Measurements from ENCODE around the gene CUL1. TPM values are rescaled to one million over a fixed set of nuclear protein-coding genes. Genes with fewer than 3 reads are reported as not detected.

CUL1 gene
- total RNA-seq, 1 donor from 2014 or later: 40.5 TPM

DNA sequence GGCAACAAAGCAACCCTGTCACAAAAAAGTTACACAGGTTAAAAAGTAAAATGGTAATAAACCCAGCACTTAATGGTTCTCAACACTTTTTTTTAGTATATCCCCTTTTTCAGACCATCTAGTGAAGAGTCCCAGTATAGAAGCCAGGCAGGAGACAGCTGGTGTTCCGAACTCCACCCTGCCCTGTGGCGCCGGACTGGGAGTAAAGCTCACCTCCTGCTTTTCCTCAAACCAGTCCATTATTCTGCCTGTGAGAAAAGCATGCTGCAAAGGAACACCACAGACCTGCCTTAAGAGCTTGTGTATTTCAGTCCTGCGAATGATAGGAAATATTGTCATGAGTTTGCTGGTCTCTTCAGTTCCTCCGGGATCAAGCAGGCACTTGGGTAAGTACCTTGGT is 104.4 kb downstream of the CUL1 start:
- TF ChIP-seq, protein P1, sequence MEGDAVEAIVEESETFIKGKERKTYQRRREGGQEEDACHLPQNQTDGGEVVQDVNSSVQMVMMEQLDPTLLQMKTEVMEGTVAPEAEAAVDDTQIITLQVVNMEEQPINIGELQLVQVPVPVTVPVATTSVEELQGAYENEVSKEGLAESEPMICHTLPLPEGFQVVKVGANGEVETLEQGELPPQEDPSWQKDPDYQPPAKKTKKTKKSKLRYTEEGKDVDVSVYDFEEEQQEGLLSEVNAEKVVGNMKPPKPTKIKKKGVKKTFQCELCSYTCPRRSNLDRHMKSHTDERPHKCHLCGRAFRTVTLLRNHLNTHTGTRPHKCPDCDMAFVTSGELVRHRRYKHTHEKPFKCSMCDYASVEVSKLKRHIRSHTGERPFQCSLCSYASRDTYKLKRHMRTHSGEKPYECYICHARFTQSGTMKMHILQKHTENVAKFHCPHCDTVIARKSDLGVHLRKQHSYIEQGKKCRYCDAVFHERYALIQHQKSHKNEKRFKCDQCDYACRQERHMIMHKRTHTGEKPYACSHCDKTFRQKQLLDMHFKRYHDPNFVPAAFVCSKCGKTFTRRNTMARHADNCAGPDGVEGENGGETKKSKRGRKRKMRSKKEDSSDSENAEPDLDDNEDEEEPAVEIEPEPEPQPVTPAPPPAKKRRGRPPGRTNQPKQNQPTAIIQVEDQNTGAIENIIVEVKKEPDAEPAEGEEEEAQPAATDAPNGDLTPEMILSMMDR (IDR thresholded peaks at IDR 0.05; ENCODE audit: insufficient read depth, low read length, severe bottlenecking): no peak
- DNase-seq (ENCODE audit: low read depth) (no peak), FAIRE-seq (peak; percentile 7)
- H3K4me3 ChIP-seq (ENCODE audit: low read depth, low read length): no peak overlapping the region
- H3K36me3 ChIP-seq (ENCODE audit: control insufficient read depth, insufficient read depth, low read length): peaks cover 16% of the 10 kb centered on the region
- no peaks in the 10 kb centered on the region for H3K27me3 ChIP-seq (ENCODE audit: control insufficient read depth, insufficient read depth, low read length)

DNA sequence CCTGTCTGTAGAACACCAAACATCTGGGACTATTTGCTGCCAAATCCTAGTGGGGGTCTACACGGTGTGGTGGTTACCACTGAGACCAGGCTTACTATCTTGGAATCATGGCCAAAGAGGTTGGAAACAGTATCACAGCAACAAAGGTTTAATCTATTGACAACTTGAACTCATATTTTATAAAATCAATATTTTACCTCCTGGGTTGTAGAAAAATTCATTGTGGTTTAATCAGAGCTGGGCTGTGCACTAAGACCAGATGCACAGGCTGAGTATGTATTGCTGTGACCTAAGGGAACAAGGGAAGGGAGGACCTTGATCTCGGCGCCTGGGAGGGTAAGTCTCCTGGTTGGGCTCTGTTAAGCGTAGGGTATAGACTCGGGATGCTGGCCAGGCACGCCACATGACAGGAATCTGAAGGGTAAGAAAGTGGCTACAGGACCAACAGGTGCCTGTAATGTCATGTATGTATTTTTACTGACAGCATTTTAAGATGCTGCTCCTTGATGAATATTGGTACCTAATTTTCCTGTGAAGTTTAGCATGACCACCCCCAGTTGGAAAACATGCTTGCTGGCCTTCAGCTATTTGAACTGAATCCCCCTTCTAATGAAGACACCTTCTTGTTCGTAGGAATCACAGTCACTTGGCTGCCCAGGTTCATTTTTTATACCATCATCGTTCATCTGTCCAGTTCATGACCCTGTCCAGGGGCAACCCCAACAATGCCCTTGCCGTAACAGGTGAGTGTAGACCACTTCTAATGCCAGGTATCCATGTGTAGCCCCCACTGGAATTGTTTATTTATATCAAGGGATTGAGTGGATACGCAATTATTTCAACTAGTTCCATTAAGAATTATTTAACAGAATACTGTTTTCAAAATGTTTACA is 105.9 kb downstream of the CUL1 start:
- no peak for DNase-seq (ENCODE audit: low read depth)
- peaks cover 11% of the 10 kb centered on the region for H3K36me3 ChIP-seq (ENCODE audit: control insufficient read depth, insufficient read depth, low read length)
- no peaks in the 10 kb centered on the region for H3K27me3 ChIP-seq (ENCODE audit: control insufficient read depth, insufficient read depth, low read length)
- FAIRE-seq: no peak
- no peak overlapping the region for H3K4me3 ChIP-seq (ENCODE audit: low read depth, low read length)
- TF ChIP-seq, protein P1 (IDR thresholded peaks at IDR 0.05; ENCODE audit: insufficient read depth, low read length, severe bottlenecking): no peak

DNA sequence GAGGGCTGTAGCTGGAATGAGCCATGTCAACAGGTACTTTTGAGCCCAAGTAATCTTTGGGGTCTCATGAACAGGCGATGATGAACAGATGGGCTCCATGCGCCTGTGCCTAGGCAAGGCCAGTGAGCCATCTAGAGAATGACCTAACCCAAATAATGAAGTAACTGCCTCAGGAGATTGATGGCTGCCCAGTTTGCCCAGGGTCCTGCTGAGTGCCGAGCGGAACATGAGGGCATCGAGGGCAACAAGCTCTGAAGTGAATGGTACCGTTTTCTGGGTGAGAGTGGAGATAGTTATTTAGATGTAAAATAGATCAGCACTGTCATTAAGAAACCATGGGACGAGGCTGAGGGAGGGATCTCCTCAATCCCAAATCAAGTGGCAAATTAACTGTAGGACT is 107.5 kb downstream of the CUL1 start:
- Histone ChIP-seq H3K27me3 (ENCODE audit: control insufficient read depth, insufficient read depth, low read length) (no peaks in the 10 kb centered on the region), H3K4me3 (ENCODE audit: low read depth, low read length) (no peak overlapping the region), H3K36me3 (ENCODE audit: control insufficient read depth, insufficient read depth, low read length) (peaks cover 10% of the 10 kb centered on the region)
- DNase-seq (ENCODE audit: low read depth) (no peak), FAIRE-seq (no peak)
- TF ChIP-seq, protein P1 (IDR thresholded peaks at IDR 0.05; ENCODE audit: insufficient read depth, low read length, severe bottlenecking): no peak

DNA sequence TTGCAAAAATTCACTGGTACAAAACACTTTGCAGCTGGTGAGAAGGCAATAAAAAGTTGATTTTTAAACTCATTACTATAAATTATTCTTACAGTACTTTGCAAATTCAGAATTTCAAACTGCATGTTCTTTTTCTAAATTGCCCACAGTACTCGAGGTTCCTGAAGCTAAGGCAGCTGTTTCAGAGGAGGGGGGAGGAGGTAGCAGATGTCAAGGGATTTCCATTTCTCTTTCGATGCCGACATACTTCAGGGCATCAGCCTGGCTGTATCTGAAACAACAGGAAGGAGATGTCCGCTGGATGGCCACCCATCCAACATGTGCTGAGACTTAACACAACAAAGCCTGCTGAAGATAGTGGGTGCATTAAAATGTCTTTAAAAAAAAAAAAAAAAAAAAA is 108.7 kb downstream of the CUL1 start:
- H3K4me3 ChIP-seq (ENCODE audit: low read depth, low read length): no peak overlapping the region
- TF ChIP-seq, protein P1 (IDR thresholded peaks at IDR 0.05; ENCODE audit: insufficient read depth, low read length, severe bottlenecking): no peak
- H3K36me3 ChIP-seq (ENCODE audit: control insufficient read depth, insufficient read depth, low read length): peaks cover 10% of the 10 kb centered on the region
- no peaks in the 10 kb centered on the region for H3K27me3 ChIP-seq (ENCODE audit: control insufficient read depth, insufficient read depth, low read length)
- DNase-seq (ENCODE audit: low read depth): no peak
- FAIRE-seq: no peak

DNA sequence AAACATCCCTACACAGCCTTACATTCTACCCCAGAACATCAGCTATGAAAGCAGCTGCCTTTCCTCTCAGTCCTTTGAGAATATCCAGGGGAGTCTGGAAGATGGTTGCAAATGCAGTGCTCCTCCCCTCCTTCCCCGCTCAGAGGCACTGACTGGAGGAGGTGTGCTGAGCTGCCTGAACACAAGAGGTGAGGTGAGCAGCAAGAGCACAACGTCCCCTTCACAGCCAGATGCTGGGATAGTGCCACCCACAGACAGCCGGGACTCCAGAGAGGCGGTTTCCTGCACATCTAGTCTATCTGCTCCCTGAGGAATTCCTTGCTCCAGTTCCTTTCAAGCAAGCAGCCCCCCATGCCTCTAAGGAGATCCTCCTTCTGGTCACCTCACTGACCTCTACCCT is 111.2 kb downstream of the CUL1 start:
- peaks cover 12% of the 10 kb centered on the region for H3K36me3 ChIP-seq (ENCODE audit: control insufficient read depth, insufficient read depth, low read length)
- DNase-seq (ENCODE audit: low read depth): no peak
- no peak overlapping the region for H3K4me3 ChIP-seq (ENCODE audit: low read depth, low read length)
- no peak for FAIRE-seq
- H3K27me3 ChIP-seq (ENCODE audit: control insufficient read depth, insufficient read depth, low read length): no peaks in the 10 kb centered on the region
- TF ChIP-seq, protein P1 (IDR thresholded peaks at IDR 0.05; ENCODE audit: insufficient read depth, low read length, severe bottlenecking): no peak

All from bronchial epithelial cell (primary cell).